HG03066 (cell line): ENCODE results near the gene DNAH8.

ENCODE experiments used
- ATAC-seq: cut with Tn5 transposase; IDR thresholded peaks from one replicate; pipeline ENCODE4 v1.9.1; 2021; ENCODE audit warnings: low read depth; ENCODE audit not compliant: unreplicated experiment

The DNAH8 gene

GRCh38 chr6:38822963-38823362, 107.9 kb downstream of the DNAH8 start:
- ATAC-seq, result no peak

GRCh38 chr6:38824243-38824894, 109.3 kb downstream of the DNAH8 start:
- no peak for ATAC-seq

- no peak for ATAC-seq
Observed at GRCh38 chr6:38827024-38827423, 111.9 kb downstream of the DNAH8 start.

GRCh38 chr6:38831865-38832264, 116.8 kb downstream of the DNAH8 start:
- no peak for ATAC-seq

- no peak for ATAC-seq
Observed at GRCh38 chr6:38833320-38833719, 118.2 kb downstream of the DNAH8 start.

GRCh38 chr6:38836585-38836984, 121.5 kb downstream of the DNAH8 start:
- ATAC-seq, result no peak

GRCh38 chr6:38837101-38837500, 122.0 kb downstream of the DNAH8 start:
- ATAC-seq, result no peak

- ATAC-seq, result no peak
Observed at GRCh38 chr6:38843798-38844197, 128.7 kb downstream of the DNAH8 start.

- no peak for ATAC-seq
Observed at GRCh38 chr6:38845931-38846330, 130.8 kb downstream of the DNAH8 start.

- no peak for ATAC-seq
Observed at GRCh38 chr6:38846361-38846760, 131.2 kb downstream of the DNAH8 start.

GRCh38 chr6:38846844-38847243, 131.7 kb downstream of the DNAH8 start:
- no peak for ATAC-seq

- no peak for ATAC-seq
Observed at GRCh38 chr6:38847497-38847896, 132.4 kb downstream of the DNAH8 start.

- no peak for ATAC-seq
Observed at GRCh38 chr6:38848760-38849159, 133.6 kb downstream of the DNAH8 start.

- ATAC-seq, result no peak
Observed at GRCh38 chr6:38852215-38852614, 137.1 kb downstream of the DNAH8 start.

GRCh38 chr6:38853236-38853635, 138.1 kb downstream of the DNAH8 start:
- ATAC-seq, result no peak

- no peak for ATAC-seq
Observed at GRCh38 chr6:38856492-38856891, 141.4 kb downstream of the DNAH8 start.

- ATAC-seq, result no peak
Observed at GRCh38 chr6:38857815-38858214, 142.7 kb downstream of the DNAH8 start.

GRCh38 chr6:38860041-38860440, 144.9 kb downstream of the DNAH8 start:
- ATAC-seq, result no peak

- ATAC-seq, result no peak
Observed at GRCh38 chr6:38861926-38862401, 146.9 kb downstream of the DNAH8 start.

- no peak for ATAC-seq
Observed at GRCh38 chr6:38865521-38866174, 150.5 kb downstream of the DNAH8 start.

GRCh38 chr6:38867726-38868125, 152.6 kb downstream of the DNAH8 start:
- ATAC-seq, result no peak
